Left colon (tissue), 2 donors: ENCODE results near the gene EIF2B1. TPM values are rescaled to one million over a fixed set of nuclear protein-coding genes. Genes with fewer than 3 reads are reported as not detected.
A peak's percentile ranks its signal among the peaks of the same experiment; 100 is the strongest.

Experiments used
- ATAC-seq: fragments of 200-7000 bp; cut with Tn5 transposase; one replicate; pipeline ENCODE4 v1.9.1; 2020; ENCODE audit warnings: mild to moderate bottlenecking, moderate library complexity
- DNase-seq, 2 donors: peaks; one replicate each; pipeline ENCODE4 v3.0.0-alpha.2; 2020
- intact Hi-C, 2 donors: fragments of 100-400 bp; cut with DNase I in 1 of 2; cut with micrococcal nuclease in 1 of 2; formaldehyde crosslinking; loops; one replicate each; pipeline versions ENCODE4 v1.11.2 to v1.14.0; 2022; cut with DNase I, micrococcal nuclease
- long read RNA-seq: library from polyadenylated mRNA; unstranded; transcript quantifications from one replicate; pipeline ENCODE4 v2.0.0, GENCODE V29; 2021
- total RNA-seq, 2 donors: library from RNA; stranded (reverse); fragmentation: NEBNext Ultra II Directional; extraction: Animal tissue kit (Norgen Biotek cat#: 25700); gene quantifications; one replicate each; pipeline ENCODE4 v1.2.1, GENCODE V29; 2021
- donor health status: DM: no; HTN: no; CAD: no.
- donor health status: DM: yes; HTN: yes; CAD: no.

Gene EIF2B1
- 10 to 100 TPM; 38.8 to 43.4 TPM for total RNA-seq
- long read RNA-seq, transcript EIF2B1-201 (9 exons, 2,477 nt): major isoform, 155 of 170 reads
- long read RNA-seq, partial matches to known transcripts: 3 of 170 reads
- long read RNA-seq, other reads (novel, unspliced or antisense): 12 of 170 reads

GRCh38 chr12:123633379-123634141 lies at the start of gene EIF2B1, which contains the start of gene GTF2H3:
EIF2B1 (minus strand) TSS chr12:123633686; CDS start chr12:123633557, 129 bp downstream.
GTF2H3 (plus strand) TSS chr12:123633829; CDS start chr12:123633860, 31 bp downstream.
- ATAC-seq (peak; percentile 99), DNase-seq (peak; percentile 97 to 98)
- intact Hi-C loops: no loop called here

GRCh38 chr12:123681605-123682004 lies 48.1 kb upstream of the EIF2B1 start:
- DNase-seq: no peak
- intact Hi-C loops: no loop called here
- ATAC-seq: no peak

GRCh38 chr12:123678981-123679380 lies 45.5 kb upstream of the EIF2B1 start:
- no peak for ATAC-seq
- DNase-seq: no peak
- intact Hi-C loops: no loop called here

- intact Hi-C loops: no loop called here
Measured at GRCh38 chr12:123676616-123677320, 43.3 kb upstream of the EIF2B1 start.

GRCh38 chr12:123675436-123675835 lies 42.0 kb upstream of the EIF2B1 start:
- intact Hi-C loops: no loop called here
- ATAC-seq (no peak), DNase-seq (no peak)

More at GRCh38 chr12:123676616-123677320, 43.3 kb upstream of the EIF2B1 start:
- no peak for ATAC-seq
- no peak for DNase-seq

- ATAC-seq (no peak), DNase-seq (no peak)
- intact Hi-C loops: no loop called here
Measured at GRCh38 chr12:123671876-123672275, 38.4 kb upstream of the EIF2B1 start.

- DNase-seq (peak; percentile 93 to 96), ATAC-seq (peak; percentile 100)
- intact Hi-C loops: no loop called here
Measured at GRCh38 chr12:123670882-123671728, 37.6 kb upstream of the EIF2B1 start, which contains the start of gene TCTN2. TCTN2 (plus strand) TSS chr12:123671113; CDS start chr12:123671241, 128 bp downstream.

GRCh38 chr12:123667771-123668170 lies 34.3 kb upstream of the EIF2B1 start:
- ATAC-seq (no peak), DNase-seq (no peak)
- intact Hi-C loops: no loop called here

- intact Hi-C loops: no loop called here
- no peak for DNase-seq
- ATAC-seq: no peak
Measured at GRCh38 chr12:123659996-123660727, 26.7 kb upstream of the EIF2B1 start.

- DNase-seq: no peak
- no peak for ATAC-seq
- intact Hi-C loops: no loop called here
Measured at GRCh38 chr12:123657211-123657610, 23.7 kb upstream of the EIF2B1 start.

- no peak for ATAC-seq
- intact Hi-C loops: no loop called here
- no peak for DNase-seq
Measured at GRCh38 chr12:123656392-123656791, 22.9 kb upstream of the EIF2B1 start.

- DNase-seq (no peak), ATAC-seq (no peak)
- intact Hi-C loops: no loop called here
Measured at GRCh38 chr12:123655420-123655819, 21.9 kb upstream of the EIF2B1 start.

GRCh38 chr12:123654129-123654701 lies 20.7 kb upstream of the EIF2B1 start:
- no peak for ATAC-seq
- DNase-seq: no peak
- intact Hi-C loops: no loop called here

- no peak for DNase-seq
- intact Hi-C loops: no loop called here
- ATAC-seq: no peak
Measured at GRCh38 chr12:123648401-123648800, 14.9 kb upstream of the EIF2B1 start.

GRCh38 chr12:123645878-123646277 lies 12.4 kb upstream of the EIF2B1 start:
- intact Hi-C loops: no loop called here
- ATAC-seq: no peak

GRCh38 chr12:123645380-123645779 lies 11.9 kb upstream of the EIF2B1 start:
- no peak for DNase-seq
- intact Hi-C loops: no loop called here
- ATAC-seq: no peak

More at GRCh38 chr12:123645878-123646277, 12.4 kb upstream of the EIF2B1 start:
- DNase-seq: no peak

- DNase-seq: no peak
- intact Hi-C loops: no loop called here
- no peak for ATAC-seq
Measured at GRCh38 chr12:123643911-123644310, 10.4 kb upstream of the EIF2B1 start.

GRCh38 chr12:123634142-123634561 lies 666 bp upstream of the EIF2B1 start:
- intact Hi-C loops: no loop called here
- DNase-seq: peak in 1 of 2 donors; percentile 15
- no peak for ATAC-seq
